Midbrain (tissue), 1 donor: ENCODE data around the gene PLS1.
A peak's percentile ranks its signal among the peaks of the same experiment; 100 is the strongest.
"Not testable (repeated sequence)": the region's sequence is repeated elsewhere in the genome, so short reads cannot be mapped to it uniquely, and the experiment has no call there.

Experiments
- DNase-seq: peaks from one replicate; lab custom pipeline; 2025; lab: John Stamatoyannopoulos, UW

Gene PLS1

GRCh38 chr3:142705198-142705597 is 109.0 kb downstream of the PLS1 start:
- no peak for DNase-seq

GRCh38 chr3:142706321-142707127 is 110.3 kb downstream of the PLS1 start:
- no peak for DNase-seq

- DNase-seq: no peak
Observed at GRCh38 chr3:142709207-142709606, 113.0 kb downstream of the PLS1 start.

GRCh38 chr3:142714882-142715281 is 118.7 kb downstream of the PLS1 start:
- not testable (repeated sequence) for DNase-seq

GRCh38 chr3:142716102-142716501 is 119.9 kb downstream of the PLS1 start:
- no peak for DNase-seq

GRCh38 chr3:142723665-142723967 is 127.4 kb downstream of the PLS1 start:
- DNase-seq: no peak

GRCh38 chr3:142723968-142724681 is 127.9 kb downstream of the PLS1 start, which contains the start of gene TRPC1:
Gene TRPC1, plus strand, starts transcription at chr3:142724034. Its CDS starts 526 bp downstream, at chr3:142724560.
- peak; percentile 87 for DNase-seq

- DNase-seq: peak; percentile 56
Observed at GRCh38 chr3:142724682-142725356, 128.6 kb downstream of the PLS1 start.

- DNase-seq: no peak
Observed at GRCh38 chr3:142725357-142725739, 129.2 kb downstream of the PLS1 start.

GRCh38 chr3:142726017-142726416 is 129.8 kb downstream of the PLS1 start:
- no peak for DNase-seq

GRCh38 chr3:142732066-142732465 is 135.9 kb downstream of the PLS1 start:
- no peak for DNase-seq

- DNase-seq: no peak
Observed at GRCh38 chr3:142734834-142735233, 138.6 kb downstream of the PLS1 start.

- DNase-seq: no peak
Observed at GRCh38 chr3:142735462-142735861, 139.3 kb downstream of the PLS1 start.

- DNase-seq: no peak
Observed at GRCh38 chr3:142738396-142738795, 142.2 kb downstream of the PLS1 start.

- DNase-seq: no peak
Observed at GRCh38 chr3:142746646-142747045, 150.5 kb downstream of the PLS1 start.

GRCh38 chr3:142750531-142750930 is 154.3 kb downstream of the PLS1 start:
- DNase-seq: not testable (repeated sequence)

GRCh38 chr3:142752605-142753004 is 156.4 kb downstream of the PLS1 start:
- DNase-seq: not testable (repeated sequence)

GRCh38 chr3:142754494-142754893 is 158.3 kb downstream of the PLS1 start:
- DNase-seq: no peak
